ENCODE results near the gene MIPOL1. TPM values are rescaled to one million over a fixed set of nuclear protein-coding genes. Genes with fewer than 3 reads are reported as not detected.

The MIPOL1 gene
- total RNA-seq, 1 experiment from 2014 or later = 15.4 TPM

DNA sequence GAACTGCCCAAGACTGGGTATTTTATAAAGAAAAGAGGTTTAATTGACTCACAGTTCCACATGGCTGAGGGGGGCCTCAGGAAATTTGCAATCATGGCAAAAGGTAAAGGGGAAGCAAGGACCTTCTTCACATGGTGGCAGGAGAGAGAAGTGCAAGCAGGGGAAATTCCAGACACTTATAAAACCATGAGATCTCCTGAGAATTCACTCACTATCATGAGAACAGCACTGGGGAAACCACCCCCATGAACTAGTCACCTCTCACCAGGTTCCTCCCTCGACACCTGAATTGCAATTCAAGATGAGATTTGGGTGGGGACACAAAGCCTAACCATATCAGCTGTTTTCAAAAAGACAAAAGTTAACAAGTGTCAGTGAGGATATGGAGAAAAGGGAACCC lies 284.7 kb downstream of the MIPOL1 start (continued):
- TF ChIP-seq, protein P1, sequence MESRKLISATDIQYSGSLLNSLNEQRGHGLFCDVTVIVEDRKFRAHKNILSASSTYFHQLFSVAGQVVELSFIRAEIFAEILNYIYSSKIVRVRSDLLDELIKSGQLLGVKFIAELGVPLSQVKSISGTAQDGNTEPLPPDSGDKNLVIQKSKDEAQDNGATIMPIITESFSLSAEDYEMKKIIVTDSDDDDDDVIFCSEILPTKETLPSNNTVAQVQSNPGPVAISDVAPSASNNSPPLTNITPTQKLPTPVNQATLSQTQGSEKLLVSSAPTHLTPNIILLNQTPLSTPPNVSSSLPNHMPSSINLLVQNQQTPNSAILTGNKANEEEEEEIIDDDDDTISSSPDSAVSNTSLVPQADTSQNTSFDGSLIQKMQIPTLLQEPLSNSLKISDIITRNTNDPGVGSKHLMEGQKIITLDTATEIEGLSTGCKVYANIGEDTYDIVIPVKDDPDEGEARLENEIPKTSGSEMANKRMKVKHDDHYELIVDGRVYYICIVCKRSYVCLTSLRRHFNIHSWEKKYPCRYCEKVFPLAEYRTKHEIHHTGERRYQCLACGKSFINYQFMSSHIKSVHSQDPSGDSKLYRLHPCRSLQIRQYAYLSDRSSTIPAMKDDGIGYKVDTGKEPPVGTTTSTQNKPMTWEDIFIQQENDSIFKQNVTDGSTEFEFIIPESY (IDR thresholded peaks at IDR 0.05; ENCODE audit: extremely low read depth, insufficient replicate concordance, low read length) = no peak
- no peak for TF ChIP-seq ELF1 (IDR thresholded peaks at IDR 0.05; ENCODE audit: borderline replicate concordance, low read depth)
- TF ChIP-seq SP1 (IDR thresholded peaks at IDR 0.05; ENCODE audit: low read depth) = no peak
- TF ChIP-seq, protein P2, sequence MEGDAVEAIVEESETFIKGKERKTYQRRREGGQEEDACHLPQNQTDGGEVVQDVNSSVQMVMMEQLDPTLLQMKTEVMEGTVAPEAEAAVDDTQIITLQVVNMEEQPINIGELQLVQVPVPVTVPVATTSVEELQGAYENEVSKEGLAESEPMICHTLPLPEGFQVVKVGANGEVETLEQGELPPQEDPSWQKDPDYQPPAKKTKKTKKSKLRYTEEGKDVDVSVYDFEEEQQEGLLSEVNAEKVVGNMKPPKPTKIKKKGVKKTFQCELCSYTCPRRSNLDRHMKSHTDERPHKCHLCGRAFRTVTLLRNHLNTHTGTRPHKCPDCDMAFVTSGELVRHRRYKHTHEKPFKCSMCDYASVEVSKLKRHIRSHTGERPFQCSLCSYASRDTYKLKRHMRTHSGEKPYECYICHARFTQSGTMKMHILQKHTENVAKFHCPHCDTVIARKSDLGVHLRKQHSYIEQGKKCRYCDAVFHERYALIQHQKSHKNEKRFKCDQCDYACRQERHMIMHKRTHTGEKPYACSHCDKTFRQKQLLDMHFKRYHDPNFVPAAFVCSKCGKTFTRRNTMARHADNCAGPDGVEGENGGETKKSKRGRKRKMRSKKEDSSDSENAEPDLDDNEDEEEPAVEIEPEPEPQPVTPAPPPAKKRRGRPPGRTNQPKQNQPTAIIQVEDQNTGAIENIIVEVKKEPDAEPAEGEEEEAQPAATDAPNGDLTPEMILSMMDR (IDR thresholded peaks at IDR 0.05 in 2 of 3, conservative IDR thresholded peaks at IDR 0.05 in 1 of 3; ENCODE audit: borderline replicate concordance in 1 of 3, insufficient read depth in 1 of 3, low read depth in 2 of 3, low read length in 2 of 3) = no peak
- no peak for TF ChIP-seq CEBPB (IDR thresholded peaks at IDR 0.05; ENCODE audit: low read depth)

DNA sequence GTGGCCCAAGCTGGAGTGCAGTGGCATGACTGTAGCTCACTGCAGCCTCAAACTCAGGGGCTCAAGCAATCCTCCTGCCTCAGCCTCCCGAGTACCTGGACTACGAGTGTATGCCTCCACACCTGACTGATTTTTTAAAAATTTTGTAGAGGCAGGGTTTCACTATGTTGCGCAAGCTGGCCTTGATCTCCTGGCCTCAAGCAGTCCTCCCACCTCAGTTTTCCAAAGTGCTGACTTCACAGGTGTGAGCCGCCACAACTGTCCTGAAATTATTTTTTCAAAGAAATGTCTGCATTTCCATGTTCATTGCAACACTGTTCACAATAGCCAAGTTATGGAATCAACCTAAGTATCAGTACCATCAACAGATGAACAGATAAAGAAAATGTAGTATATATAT lies 285.9 kb downstream of the MIPOL1 start:
- no TSS peak for BruUV-seq (replicated peaks)
- CTCF ChIA-PET = no interaction called here

More for the DNA sequence above, 285.9 kb downstream of the MIPOL1 start:
- H3K9me3 ChIP-seq (ENCODE audit: control insufficient read depth in 1 of 2, insufficient read depth in 1 of 2, low read depth in 1 of 2, low read length in 2 of 2) = no peaks in the 10 kb centered on the region
- TF ChIP-seq EZH2 (IDR thresholded peaks at IDR 0.05) = no peak
- no peak for TF ChIP-seq ZFX (IDR thresholded peaks at IDR 0.05)
- TF ChIP-seq TCF7L2 (IDR thresholded peaks at IDR 0.05; ENCODE audit: borderline replicate concordance, extremely low read depth, insufficient read depth, insufficient read length) = no peak
- no peak for TF ChIP-seq CBX3 (IDR thresholded peaks at IDR 0.05; ENCODE audit: low read depth)
- TF ChIP-seq CEBPB (IDR thresholded peaks at IDR 0.05; ENCODE audit: low read depth) = no peak
- no peak for TF ChIP-seq JUND (IDR thresholded peaks at IDR 0.05)
- no peak for TF ChIP-seq RAD21 (IDR thresholded peaks at IDR 0.05; ENCODE audit: low read depth)
- TF ChIP-seq, protein P3, sequence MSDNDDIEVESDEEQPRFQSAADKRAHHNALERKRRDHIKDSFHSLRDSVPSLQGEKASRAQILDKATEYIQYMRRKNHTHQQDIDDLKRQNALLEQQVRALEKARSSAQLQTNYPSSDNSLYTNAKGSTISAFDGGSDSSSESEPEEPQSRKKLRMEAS (IDR thresholded peaks at IDR 0.05) = no peak
- TF ChIP-seq, protein P1 (IDR thresholded peaks at IDR 0.05; ENCODE audit: extremely low read depth, insufficient replicate concordance, low read length) = no peak
- TF ChIP-seq YY1 (IDR thresholded peaks at IDR 0.05; ENCODE audit: extremely low read depth, insufficient replicate concordance, low read depth, low read length) = no peak
- no peak for TF ChIP-seq ELF1 (IDR thresholded peaks at IDR 0.05; ENCODE audit: borderline replicate concordance, low read depth)
- no peak for TF ChIP-seq POLR2A (IDR thresholded peaks at IDR 0.05; ENCODE audit: borderline replicate concordance, extremely low read depth, insufficient read depth, insufficient read length)
- no peak for TF ChIP-seq POLR2AphosphoS5 (IDR thresholded peaks at IDR 0.05; ENCODE audit: low read depth, low read length)
- TF ChIP-seq, protein P2 (IDR thresholded peaks at IDR 0.05 in 2 of 3, conservative IDR thresholded peaks at IDR 0.05 in 1 of 3; ENCODE audit: borderline replicate concordance in 1 of 3, insufficient read depth in 1 of 3, low read depth in 2 of 3, low read length in 2 of 3) = no peak
- no peaks in the 10 kb centered on the region for H3K9me2 ChIP-seq (ENCODE audit: insufficient read depth)
- H3K9ac ChIP-seq (ENCODE audit: low read length) = no peak overlapping the region
- H3K4me3 ChIP-seq (replicated peaks in 1 of 2; ENCODE audit: low read depth in 1 of 2, low read length in 2 of 2) = no peak overlapping the region
- no peak overlapping the region for H3K27ac ChIP-seq (ENCODE audit: low read depth, low read length)
- no peaks in the 10 kb centered on the region for H3K4me1 ChIP-seq (ENCODE audit: control insufficient read depth in 1 of 2, insufficient read depth in 2 of 2, low read length in 2 of 2)
- no peak overlapping the region for H2AFZ ChIP-seq (ENCODE audit: low read depth, low read length, poor library complexity, severe bottlenecking)
- ATAC-seq = no peak
- H3K4me2 ChIP-seq (ENCODE audit: low read length) = no peak overlapping the region
- no peak for DNase-seq (ENCODE audit: low read depth, low spot score)
- H3K79me2 ChIP-seq (ENCODE audit: insufficient read depth, low read length) = no peaks in the 10 kb centered on the region
- H4K20me1 ChIP-seq (ENCODE audit: insufficient read depth) = no peaks in the 10 kb centered on the region
- RAD21 ChIA-PET (ENCODE audit: low non-redundant PET in 1 of 2, low total read pairs in 2 of 2, uncharacterized antibody in 2 of 2, unreplicated experiment in 2 of 2) = no interaction called here
- intact Hi-C loops (cut with micrococcal nuclease) = no loop called here
- POLR2A ChIA-PET = no interaction called here
- no peaks in the 10 kb centered on the region for H3K27me3 ChIP-seq (ENCODE audit: insufficient read depth, low read length)
- no peaks in the 10 kb centered on the region for H3K36me3 ChIP-seq (ENCODE audit: control insufficient read depth in 1 of 2, insufficient read depth in 2 of 2, low read length in 2 of 2)

All from HCT116 (cell line).